PC-3 (cell line): ENCODE measurements around the gene ADAMTSL1. TPM values are rescaled to one million over a fixed set of nuclear protein-coding genes. Genes with fewer than 3 reads are reported as not detected.

Experiments used
- ATAC-seq: fragments of 200-7000 bp; cut with Tn5 transposase; 2 replicates; pipeline ENCODE4 v1.9.1; 2020; ENCODE audit warnings: mild to moderate bottlenecking, moderate library complexity
- BruUV-seq: library from RNA; stranded (reverse); fragments of 400-500 nt; replicated peaks from 2 replicates; lab custom pipeline; 2021; lab: Mats Ljungman, UMichigan
- CTCF ChIA-PET: fragments of 300-600 bp; sonication (Branson Sonifier 250); formaldehyde crosslinking; loops from one replicate; lab custom pipeline; 2022; ENCODE audit warnings: antibody characterized with exemption; lab: Charles Lee
- POLR2A ChIA-PET: fragments of 300-600 bp; sonication (Branson Sonifier 250); formaldehyde crosslinking; loops from one replicate; lab custom pipeline; 2022; ENCODE audit warnings: antibody characterized with exemption; ENCODE audit not compliant: unreplicated experiment; lab: Charles Lee
- DNase-seq: peaks from one replicate; pipeline ENCODE4 v3.0.0-alpha.2; 2015
- H2AFZ ChIP-seq: fragments of 300-600 bp; sonication (generic); 2 replicates; pipeline ENCODE4 v1.6.0; 2016; ENCODE audit warnings: antibody characterized with exemption, low read length
- H3F3A ChIP-seq: fragments of 300-600 bp; sonication (generic); one replicate; pipeline ENCODE4 v1.6.0; 2017; ENCODE audit warnings: antibody characterized with exemption, low read length, control low read depth, mild to moderate bottlenecking; ENCODE audit not compliant: unreplicated experiment
- H3K27ac ChIP-seq: fragments of 300-600 bp; sonication (generic); 2 replicates; pipeline ENCODE4 v1.5.1; 2016; ENCODE audit warnings: mild to moderate bottlenecking, low read length
- H3K27me3 ChIP-seq: fragments of 300-600 bp; sonication (generic); 2 replicates; pipeline ENCODE4 v1.6.1; 2016; ENCODE audit warnings: low read length, mixed read lengths
- H3K36me3 ChIP-seq: fragments of 300-600 bp; sonication (generic); 2 replicates; pipeline ENCODE4 v1.6.1; 2016; ENCODE audit warnings: low read depth, mixed run types, low read length, mixed read lengths
- H3K4me1 ChIP-seq: fragments of 300-600 bp; sonication (generic); 2 replicates; pipeline ENCODE4 v1.5.1; 2016; ENCODE audit warnings: low read length; ENCODE audit not compliant: insufficient read depth
- H3K4me2 ChIP-seq: fragments of 300-600 bp; sonication (generic); 2 replicates; pipeline ENCODE4 v1.6.0; 2016; ENCODE audit warnings: low read length
- H3K4me3 ChIP-seq: fragments of 300-600 bp; sonication (generic); 2 replicates; pipeline ENCODE4 v1.5.1; 2016; ENCODE audit warnings: mild to moderate bottlenecking, low read length, mixed read lengths
- H3K79me2 ChIP-seq: fragments of 300-600 bp; sonication (generic); 2 replicates; pipeline ENCODE4 v1.6.1; 2017; ENCODE audit warnings: low read length, mixed read lengths
- H3K9ac ChIP-seq: fragments of 300-600 bp; sonication (generic); 2 replicates; pipeline ENCODE4 v1.6.0; 2016; ENCODE audit warnings: mild to moderate bottlenecking, low read length
- H3K9me2 ChIP-seq: fragments of 300-600 bp; sonication (generic); replicated peaks from 2 replicates; pipeline ENCODE4 v1.6.1; 2016; ENCODE audit warnings: mixed run types, low read length, mixed read lengths
- H3K9me3 ChIP-seq: fragments of 300-600 bp; sonication (generic); 2 replicates; pipeline ENCODE4 v1.6.1; 2016; ENCODE audit warnings: low read length, mixed read lengths
- H4K20me1 ChIP-seq: fragments of 300-600 bp; sonication (generic); 2 replicates; pipeline ENCODE4 v1.6.1; 2016; ENCODE audit warnings: low read length, mixed read lengths
- EZH2 ChIP-seq: fragments of 300-600 bp; sonication (generic); IDR thresholded peaks from one replicate; pipeline ENCODE4 v1.6.1; 2017; ENCODE audit warnings: antibody characterized with exemption, mild to moderate bottlenecking, low read length; ENCODE audit not compliant: unreplicated experiment
- EZH2phosphoT487 ChIP-seq: fragments of 300-600 bp; sonication (generic); IDR thresholded peaks from 2 replicates; pipeline ENCODE4 v1.6.1; 2018; ENCODE audit warnings: mild to moderate bottlenecking, antibody characterized with exemption, low read length, borderline replicate concordance
- intact Hi-C: fragments of 100-400 bp; cut with micrococcal nuclease; formaldehyde crosslinking; loops from 2 replicates; pipeline ENCODE4 v1.9.0; 2023
- total RNA-seq: library from RNA; depleted of rRNA; stranded (reverse); fragments of >200 nt; gene quantifications from 2 replicates; pipeline ENCODE4 v1.2.3, GENCODE V29; 2014
- TF ChIP-seq, protein P1 (sequence below): fragments of 300-600 bp; sonication (generic); conservative IDR thresholded peaks from 2 replicates; pipeline ENCODE4 v1.5.1; 2017; ENCODE audit warnings: antibody characterized with exemption, low read depth, mild to moderate bottlenecking, low read length

The ADAMTSL1 gene
- total RNA-seq, 1 experiment from 2014 or later, result 0.26 TPM

DNA sequence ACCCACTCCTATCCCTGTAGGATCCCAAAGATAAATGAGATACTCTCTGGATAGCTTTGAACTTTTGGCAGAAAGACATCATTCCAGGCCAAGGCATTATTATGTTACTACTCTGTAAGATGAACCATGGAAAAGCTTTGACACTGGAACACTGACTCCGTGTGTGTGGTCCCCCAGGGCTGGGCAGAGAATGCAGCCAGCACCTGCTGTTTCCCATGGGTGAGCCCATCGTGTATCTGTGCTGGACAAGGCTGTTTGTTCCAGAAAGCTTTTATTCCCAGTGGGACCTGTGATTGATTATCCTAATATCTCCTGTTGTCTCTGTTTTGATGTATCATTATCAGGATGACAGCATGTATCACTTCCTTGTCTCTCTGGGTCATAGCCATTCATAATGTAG lies 304.2 kb downstream of the ADAMTSL1 start:
- no peaks in the 10 kb centered on the region for H3K36me3 ChIP-seq
- no peaks in the 10 kb centered on the region for H3K9me3 ChIP-seq
- DNase-seq (no peak), ATAC-seq (no peak)
- no peak overlapping the region for H3K27ac ChIP-seq
- no peak overlapping the region for H2AFZ ChIP-seq
- TF ChIP-seq EZH2 (no peak), EZH2phosphoT487 (no peak)
- TF ChIP-seq, protein P1, sequence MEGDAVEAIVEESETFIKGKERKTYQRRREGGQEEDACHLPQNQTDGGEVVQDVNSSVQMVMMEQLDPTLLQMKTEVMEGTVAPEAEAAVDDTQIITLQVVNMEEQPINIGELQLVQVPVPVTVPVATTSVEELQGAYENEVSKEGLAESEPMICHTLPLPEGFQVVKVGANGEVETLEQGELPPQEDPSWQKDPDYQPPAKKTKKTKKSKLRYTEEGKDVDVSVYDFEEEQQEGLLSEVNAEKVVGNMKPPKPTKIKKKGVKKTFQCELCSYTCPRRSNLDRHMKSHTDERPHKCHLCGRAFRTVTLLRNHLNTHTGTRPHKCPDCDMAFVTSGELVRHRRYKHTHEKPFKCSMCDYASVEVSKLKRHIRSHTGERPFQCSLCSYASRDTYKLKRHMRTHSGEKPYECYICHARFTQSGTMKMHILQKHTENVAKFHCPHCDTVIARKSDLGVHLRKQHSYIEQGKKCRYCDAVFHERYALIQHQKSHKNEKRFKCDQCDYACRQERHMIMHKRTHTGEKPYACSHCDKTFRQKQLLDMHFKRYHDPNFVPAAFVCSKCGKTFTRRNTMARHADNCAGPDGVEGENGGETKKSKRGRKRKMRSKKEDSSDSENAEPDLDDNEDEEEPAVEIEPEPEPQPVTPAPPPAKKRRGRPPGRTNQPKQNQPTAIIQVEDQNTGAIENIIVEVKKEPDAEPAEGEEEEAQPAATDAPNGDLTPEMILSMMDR, result no peak
- no peak overlapping the region for H3K4me3 ChIP-seq
- BruUV-seq, result no TSS peak
- H3K4me2 ChIP-seq, result no peak overlapping the region
- no peaks in the 10 kb centered on the region for H3K4me1 ChIP-seq
- no peaks in the 10 kb centered on the region for H3F3A ChIP-seq
- H3K9me2 ChIP-seq, result no peaks in the 10 kb centered on the region
- H3K27me3 ChIP-seq, result no peaks in the 10 kb centered on the region
- no peaks in the 10 kb centered on the region for H4K20me1 ChIP-seq
- CTCF ChIA-PET, result no interaction called here
- intact Hi-C loops, result no loop called here
- no peak overlapping the region for H3K9ac ChIP-seq
- no peaks in the 10 kb centered on the region for H3K79me2 ChIP-seq
- POLR2A ChIA-PET, result no interaction called here

DNA sequence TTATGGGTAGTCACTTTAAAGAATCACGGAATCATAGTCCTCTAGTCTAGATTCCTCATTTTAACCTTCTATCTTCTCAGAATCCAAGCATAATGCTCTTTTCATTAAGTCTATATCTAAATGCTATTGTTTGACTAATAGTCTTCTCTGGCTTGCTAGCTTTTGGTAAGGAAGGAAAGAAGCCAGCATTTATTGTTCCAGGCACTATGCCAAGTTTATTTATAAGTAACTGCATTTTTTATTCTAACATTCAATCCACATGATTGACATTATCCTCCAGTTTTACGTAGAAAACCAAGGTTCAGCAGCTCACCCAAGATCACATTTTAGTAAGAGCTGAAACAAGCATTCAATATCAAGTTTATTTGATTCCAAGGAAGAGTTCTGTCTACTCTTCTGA lies 304.9 kb downstream of the ADAMTSL1 start:
- no peak for ATAC-seq
- TF ChIP-seq, protein P1, result no peak
- TF ChIP-seq EZH2 (no peak), EZH2phosphoT487 (no peak)
- H3K4me1 ChIP-seq, result no peaks in the 10 kb centered on the region
- H2AFZ ChIP-seq, result no peak overlapping the region
- no peaks in the 10 kb centered on the region for H3K79me2 ChIP-seq
- H3K27ac ChIP-seq, result no peak overlapping the region
- H3F3A ChIP-seq, result no peaks in the 10 kb centered on the region
- no TSS peak for BruUV-seq
- intact Hi-C loops, result no loop called here
- H3K4me3 ChIP-seq, result no peak overlapping the region
- POLR2A ChIA-PET, result no interaction called here
- H3K36me3 ChIP-seq, result no peaks in the 10 kb centered on the region
- no peaks in the 10 kb centered on the region for H3K27me3 ChIP-seq
- H3K4me2 ChIP-seq, result no peak overlapping the region
- no peaks in the 10 kb centered on the region for H3K9me3 ChIP-seq
- CTCF ChIA-PET, result no interaction called here
- no peaks in the 10 kb centered on the region for H4K20me1 ChIP-seq
- no peaks in the 10 kb centered on the region for H3K9me2 ChIP-seq
- DNase-seq, result no peak
- no peak overlapping the region for H3K9ac ChIP-seq

DNA sequence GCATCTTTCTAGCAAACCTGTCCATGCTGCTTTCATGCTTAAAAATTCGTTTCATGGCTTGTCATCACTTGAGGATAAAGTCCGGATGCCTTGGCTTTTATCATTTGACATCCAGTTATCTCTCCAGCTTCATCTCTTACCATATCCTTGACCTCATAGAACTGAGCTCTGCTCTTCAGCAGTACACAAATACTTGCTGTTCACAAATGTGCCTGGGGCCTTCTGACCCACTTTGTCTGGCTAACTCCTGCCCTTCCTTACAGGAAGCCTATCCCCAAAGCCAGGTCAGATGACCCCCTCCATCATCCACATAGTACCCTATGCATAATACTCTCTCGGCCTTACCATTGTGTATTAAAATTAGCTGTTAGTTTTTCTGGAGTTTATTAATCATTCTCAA lies 310.0 kb downstream of the ADAMTSL1 start:
- Histone ChIP-seq H3K27me3 (no peaks in the 10 kb centered on the region), H3F3A (no peaks in the 10 kb centered on the region), H3K4me1 (no peaks in the 10 kb centered on the region), H3K27ac (no peak overlapping the region), H2AFZ (no peak overlapping the region), H3K9me3 (no peaks in the 10 kb centered on the region), H3K4me3 (no peak overlapping the region), H4K20me1 (no peaks in the 10 kb centered on the region), H3K79me2 (no peaks in the 10 kb centered on the region), H3K36me3 (no peaks in the 10 kb centered on the region), H3K9ac (no peak overlapping the region), H3K4me2 (no peak overlapping the region), H3K9me2 (no peaks in the 10 kb centered on the region)
- DNase-seq, result no peak
- no peak for ATAC-seq
- CTCF ChIA-PET, result no interaction called here
- no TSS peak for BruUV-seq
- TF ChIP-seq EZH2 (no peak), EZH2phosphoT487 (no peak)
- TF ChIP-seq, protein P1, result no peak
- intact Hi-C loops, result no loop called here
- POLR2A ChIA-PET, result interaction anchor here (0.5 kb wide), 1 partner anchor 57 kb away, joined by 4 read pairs; no protein-coding TSS in a partner anchor
